GM12872 (cell line): ENCODE measurements around the gene FDXACB1.

ENCODE experiments used
- CTCF ChIP-seq: IDR thresholded peaks from 3 replicates; pipeline ENCODE4 v1.5.1; 2011; ENCODE audit warnings: low read depth, mild to moderate bottlenecking, low read length, moderate library complexity; ENCODE audit not compliant: insufficient read depth

FDXACB1 gene

GRCh38 chr11:111921541-111922230 is 42.7 kb upstream of the FDXACB1 start:
- no peak for TF ChIP-seq CTCF

- TF ChIP-seq CTCF: no peak
These were observed 41.9 kb upstream of the FDXACB1 start for GRCh38 chr11:111920908-111921307.

GRCh38 chr11:111918390-111919256 is 39.7 kb upstream of the FDXACB1 start, which contains the start of gene C11orf52:
Gene C11orf52 (plus strand): TSS chr11:111918913. CDS start chr11:111918973, 60 bp downstream.
- TF ChIP-seq CTCF: no peak

- no peak for TF ChIP-seq CTCF
These were observed 38.8 kb upstream of the FDXACB1 start for GRCh38 chr11:111917788-111918187.

- TF ChIP-seq CTCF: no peak
These were observed 38.3 kb upstream of the FDXACB1 start for GRCh38 chr11:111917312-111917711.

GRCh38 chr11:111916768-111917167 is 37.8 kb upstream of the FDXACB1 start:
- TF ChIP-seq CTCF: no peak

- TF ChIP-seq CTCF: no peak
These were observed 35.0 kb upstream of the FDXACB1 start for GRCh38 chr11:111913997-111914396.
